Stomach smooth muscle (tissue), 2 donors: Measurements from ENCODE around the gene SCFD1.
"Not testable (repeated sequence)": the region's sequence is repeated elsewhere in the genome, so short reads cannot be mapped to it uniquely, and the experiment has no call there.

Source experiments
- H3K27ac ChIP-seq: one replicate; pipeline ENCODE4 v1.7.0; 2013; ENCODE audit warnings: mild to moderate bottlenecking, low read length, inconsistent platforms
- H3K27me3 ChIP-seq, 2 donors: one replicate each; pipeline ENCODE4 v1.7.0; 2013; ENCODE audit warnings: low read length in 2 of 2; ENCODE audit not compliant: insufficient read depth in 2 of 2, control insufficient read depth in 1 of 2
- H3K36me3 ChIP-seq, 2 donors: one replicate each; pipeline ENCODE4 v1.7.0; 2013; ENCODE audit warnings: low read length in 2 of 2; ENCODE audit not compliant: control insufficient read depth in 2 of 2, insufficient read depth in 2 of 2
- H3K4me1 ChIP-seq: one replicate; pipeline ENCODE4 v1.7.0; 2013; ENCODE audit warnings: low read length; ENCODE audit not compliant: control insufficient read depth, insufficient read depth
- H3K4me3 ChIP-seq, 2 donors: one replicate each; pipeline ENCODE4 v1.7.0; 2013; ENCODE audit warnings: low read length in 2 of 2
- H3K9ac ChIP-seq, 2 donors: one replicate each; pipeline ENCODE4 v1.7.0; 2013; ENCODE audit warnings: low read length in 2 of 2, mild to moderate bottlenecking in 1 of 2
- H3K9me3 ChIP-seq, 2 donors: one replicate each; pipeline ENCODE4 v1.7.0; 2013; ENCODE audit warnings: low read length in 2 of 2; ENCODE audit not compliant: control insufficient read depth in 2 of 2
- donor health status: healthy.
- donor health status: Pancreatic carcinoma.

The SCFD1 gene

DNA sequence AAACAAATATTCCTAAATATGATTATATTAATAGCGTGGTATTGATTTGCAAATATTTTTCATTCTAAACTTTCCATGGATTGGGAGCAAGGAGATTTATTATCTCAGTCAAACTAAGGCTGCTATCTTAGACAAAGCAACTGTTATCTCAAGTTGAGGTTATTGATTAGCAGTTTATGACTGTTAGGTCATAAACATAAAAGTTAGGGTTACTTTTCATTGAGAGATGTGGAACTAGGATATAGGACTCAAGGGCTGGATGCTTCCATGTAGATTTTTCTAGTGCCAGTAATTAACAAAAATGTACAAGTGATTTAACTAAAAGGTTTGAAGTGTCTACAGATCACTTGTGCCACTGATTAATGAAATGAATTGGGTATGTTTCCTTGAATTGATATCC, 19.1 kb downstream of the SCFD1 start:
- H3K9ac ChIP-seq = no peak overlapping the region
- H3K27ac ChIP-seq = no peak overlapping the region
- H3K4me3 ChIP-seq = no peak overlapping the region
- H3K4me1 ChIP-seq = no peaks in the 10 kb centered on the region
- H3K9me3 ChIP-seq = peaks cover 0 to 5% of the 10 kb centered on the region in 2 donors
- no peaks in the 10 kb centered on the region for H3K27me3 ChIP-seq
- peaks cover 5 to 11% of the 10 kb centered on the region in 2 donors for H3K36me3 ChIP-seq

DNA sequence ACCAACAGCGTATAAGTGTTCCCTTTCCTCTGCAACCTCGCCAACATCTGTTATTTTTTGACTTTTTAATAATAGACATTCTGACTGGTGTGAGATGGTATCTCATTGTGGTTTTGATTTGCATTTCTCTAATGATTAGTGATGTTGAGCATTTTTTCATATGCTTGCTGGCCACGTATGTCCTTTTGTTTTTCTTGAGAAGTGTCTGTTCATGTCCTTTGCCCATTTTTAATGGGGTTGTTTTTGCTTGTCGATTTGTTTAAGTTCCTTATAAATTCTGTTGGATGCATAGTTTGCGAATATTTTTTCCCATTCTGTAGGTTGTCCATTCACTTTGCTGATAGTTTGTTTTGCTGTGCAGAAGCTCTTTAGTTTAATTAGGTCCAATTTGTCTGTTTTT, 22.3 kb downstream of the SCFD1 start:
- H3K4me3 ChIP-seq, H3K4me1 ChIP-seq, H3K27ac ChIP-seq, H3K27me3 ChIP-seq, H3K9ac ChIP-seq, H3K9me3 ChIP-seq: not testable (repeated sequence)
- peaks cover 3 to 18% of the 10 kb centered on the region in 2 donors for H3K36me3 ChIP-seq

- H3K9me3 ChIP-seq = peaks cover 0 to 5% of the 10 kb centered on the region in 2 donors
- H3K27me3 ChIP-seq = no peaks in the 10 kb centered on the region
- no peak overlapping the region for H3K9ac ChIP-seq
- no peaks in the 10 kb centered on the region for H3K4me1 ChIP-seq
- H3K36me3 ChIP-seq = peaks cover 6 to 25% of the 10 kb centered on the region in 2 donors
- no peak overlapping the region for H3K4me3 ChIP-seq
- no peak overlapping the region for H3K27ac ChIP-seq
Measured at GRCh38 chr14:30645600-30645999, 23.5 kb downstream of the SCFD1 start.

- H3K36me3 ChIP-seq = peaks cover 6 to 36% of the 10 kb centered on the region in 2 donors
- no peaks in the 10 kb centered on the region for H3K4me1 ChIP-seq
- no peak overlapping the region for H3K9ac ChIP-seq
- no peak overlapping the region for H3K27ac ChIP-seq
- no peak overlapping the region for H3K4me3 ChIP-seq
- H3K27me3 ChIP-seq = no peaks in the 10 kb centered on the region
- H3K9me3 ChIP-seq = peaks cover 0 to 5% of the 10 kb centered on the region in 2 donors
Measured at GRCh38 chr14:30648471-30648870, 26.4 kb downstream of the SCFD1 start.

GRCh38 chr14:30651937-30652336, 29.8 kb downstream of the SCFD1 start:
- Histone ChIP-seq H3K27ac (no peak overlapping the region), H3K27me3 (no peaks in the 10 kb centered on the region), H3K4me1 (no peaks in the 10 kb centered on the region), H3K9ac (no peak overlapping the region), H3K9me3 (no peaks in the 10 kb centered on the region), H3K36me3 (peaks cover 3 to 36% of the 10 kb centered on the region in 2 donors), H3K4me3 (no peak overlapping the region)

GRCh38 chr14:30655124-30655523, 33.0 kb downstream of the SCFD1 start:
- Histone ChIP-seq H3K27ac (no peak overlapping the region), H3K36me3 (peaks cover 1 to 27% of the 10 kb centered on the region in 2 donors), H3K27me3 (no peaks in the 10 kb centered on the region)

DNA sequence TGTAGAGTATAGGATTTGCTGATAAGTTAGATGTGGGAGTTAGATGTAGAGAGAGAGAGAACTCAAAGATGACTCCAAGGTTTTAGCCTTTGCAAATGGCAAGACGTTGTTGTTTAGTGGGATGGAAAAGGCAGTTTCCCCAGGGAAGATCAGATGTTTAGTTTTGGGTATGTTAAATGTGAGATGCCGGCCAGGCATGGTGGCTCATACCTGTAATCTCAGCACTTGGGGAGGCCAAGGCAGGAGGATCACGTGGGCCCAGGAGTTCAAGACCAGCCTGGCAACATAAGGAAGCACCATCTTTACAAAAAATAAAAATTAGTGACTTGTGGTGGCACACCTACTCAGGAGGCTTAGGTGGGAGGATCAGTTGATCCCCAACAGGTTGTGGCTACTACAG, 33.5 kb downstream of the SCFD1 start:
- H3K36me3 ChIP-seq = peaks cover 0 to 22% of the 10 kb centered on the region in 2 donors
- H3K27me3 ChIP-seq = no peaks in the 10 kb centered on the region
- H3K9ac ChIP-seq = no peak overlapping the region
- no peaks in the 10 kb centered on the region for H3K4me1 ChIP-seq
- no peak overlapping the region for H3K4me3 ChIP-seq
- no peaks in the 10 kb centered on the region for H3K9me3 ChIP-seq
- no peak overlapping the region for H3K27ac ChIP-seq

More at GRCh38 chr14:30655124-30655523, 33.0 kb downstream of the SCFD1 start:
- Histone ChIP-seq H3K9me3 (no peaks in the 10 kb centered on the region), H3K4me3 (no peak overlapping the region), H3K9ac (no peak overlapping the region), H3K4me1 (no peaks in the 10 kb centered on the region)

DNA sequence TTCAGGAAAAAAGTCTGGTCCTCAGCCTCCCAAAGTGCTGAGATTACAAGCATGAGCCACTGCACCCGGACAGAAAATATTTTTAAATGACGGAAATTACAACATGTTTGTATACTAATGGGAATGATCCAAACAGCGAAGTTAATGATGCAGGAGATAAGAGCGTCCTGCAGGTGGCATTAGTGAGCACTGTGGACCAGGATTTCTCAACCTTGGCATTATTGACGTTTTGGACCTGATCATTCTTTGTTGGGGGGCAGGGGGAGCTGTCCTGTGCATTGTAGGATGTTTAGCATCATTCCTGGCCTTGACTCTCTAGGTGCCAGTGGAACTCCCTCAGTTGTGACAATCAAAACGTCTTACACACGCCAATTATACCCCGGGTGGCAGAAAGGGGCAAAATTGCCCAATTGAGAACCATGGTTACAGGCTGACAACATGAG, 34.1 kb downstream of the SCFD1 start:
- Histone ChIP-seq H3K36me3 (peaks cover 0 to 22% of the 10 kb centered on the region in 2 donors), H3K4me1 (no peaks in the 10 kb centered on the region), H3K9ac (no peak overlapping the region), H3K27ac (no peak overlapping the region), H3K4me3 (no peak overlapping the region), H3K27me3 (no peaks in the 10 kb centered on the region), H3K9me3 (no peaks in the 10 kb centered on the region)

GRCh38 chr14:30657050-30657449, 34.9 kb downstream of the SCFD1 start:
- Histone ChIP-seq H3K4me3 (no peak overlapping the region), H3K36me3 (peaks cover 0 to 16% of the 10 kb centered on the region in 2 donors), H3K9ac (no peak overlapping the region), H3K4me1 (no peaks in the 10 kb centered on the region), H3K27ac (no peak overlapping the region), H3K9me3 (no peaks in the 10 kb centered on the region), H3K27me3 (no peaks in the 10 kb centered on the region)

GRCh38 chr14:30657606-30658163, 35.6 kb downstream of the SCFD1 start:
- no peak overlapping the region for H3K4me3 ChIP-seq
- no peaks in the 10 kb centered on the region for H3K4me1 ChIP-seq
- no peaks in the 10 kb centered on the region for H3K27me3 ChIP-seq
- no peaks in the 10 kb centered on the region for H3K9me3 ChIP-seq
- H3K36me3 ChIP-seq = peaks cover 0 to 16% of the 10 kb centered on the region in 2 donors
- H3K9ac ChIP-seq = no peak overlapping the region
- no peak overlapping the region for H3K27ac ChIP-seq

GRCh38 chr14:30658645-30659044, 36.5 kb downstream of the SCFD1 start:
- H3K9me3 ChIP-seq = no peaks in the 10 kb centered on the region
- no peak overlapping the region for H3K27ac ChIP-seq
- H3K36me3 ChIP-seq = peaks cover 2 to 15% of the 10 kb centered on the region in 2 donors
- H3K9ac ChIP-seq = no peak overlapping the region
- no peaks in the 10 kb centered on the region for H3K4me1 ChIP-seq
- H3K4me3 ChIP-seq = no peak overlapping the region
- no peaks in the 10 kb centered on the region for H3K27me3 ChIP-seq
